NCI-H2081 (cell line): ENCODE results near the gene TGM4.
A peak's percentile ranks its signal among the peaks of the same experiment; 100 is the strongest.

ENCODE experiments used
- DNase-seq, 2 experiments: peaks; one replicate each; lab custom pipeline; 2025; lab: John Stamatoyannopoulos, UW

TGM4 gene

GRCh38 chr3:44880284-44880683 is 5.9 kb downstream of the TGM4 start:
- DNase-seq: no peak

GRCh38 chr3:44883213-44883955 is 9.0 kb downstream of the TGM4 start:
- DNase-seq: no peak

GRCh38 chr3:44883999-44884431 is 9.6 kb downstream of the TGM4 start:
- peak in 1 of 2 experiments; percentile 0 for DNase-seq

- no peak for DNase-seq
These were observed 11.2 kb downstream of the TGM4 start for GRCh38 chr3:44885618-44886017.

- no peak for DNase-seq
These were observed 12.2 kb downstream of the TGM4 start for GRCh38 chr3:44886561-44886960.

- no peak for DNase-seq
These were observed 12.7 kb downstream of the TGM4 start for GRCh38 chr3:44887101-44887500.

GRCh38 chr3:44890258-44890657 is 15.8 kb downstream of the TGM4 start:
- DNase-seq: no peak

GRCh38 chr3:44890852-44891251 is 16.4 kb downstream of the TGM4 start:
- no peak for DNase-seq

- no peak for DNase-seq
These were observed 18.3 kb downstream of the TGM4 start for GRCh38 chr3:44892689-44893088.

GRCh38 chr3:44893097-44893496 is 18.7 kb downstream of the TGM4 start:
- DNase-seq: no peak

- DNase-seq: no peak
These were observed 20.1 kb downstream of the TGM4 start for GRCh38 chr3:44894485-44894884.

GRCh38 chr3:44896440-44896839 is 22.0 kb downstream of the TGM4 start:
- no peak for DNase-seq

GRCh38 chr3:44899683-44900367 is 25.4 kb downstream of the TGM4 start:
- no peak for DNase-seq

- no peak for DNase-seq
These were observed 28.2 kb downstream of the TGM4 start for GRCh38 chr3:44902628-44903027.

- no peak for DNase-seq
These were observed 28.9 kb downstream of the TGM4 start for GRCh38 chr3:44903314-44903713.

- DNase-seq: no peak
These were observed 29.3 kb downstream of the TGM4 start for GRCh38 chr3:44903751-44904150.

GRCh38 chr3:44905446-44906157 is 31.2 kb downstream of the TGM4 start:
- DNase-seq: no peak

GRCh38 chr3:44906997-44907396 is 32.6 kb downstream of the TGM4 start:
- DNase-seq: no peak

- DNase-seq: no peak
These were observed 33.2 kb downstream of the TGM4 start for GRCh38 chr3:44907612-44908011.

GRCh38 chr3:44909063-44909462 is 34.7 kb downstream of the TGM4 start:
- DNase-seq: no peak

GRCh38 chr3:44910693-44911092 is 36.3 kb downstream of the TGM4 start:
- DNase-seq: no peak

GRCh38 chr3:44913868-44914468 is 39.6 kb downstream of the TGM4 start:
- peak; percentile 6 to 15 for DNase-seq

GRCh38 chr3:44914936-44915335 is 40.5 kb downstream of the TGM4 start:
- DNase-seq: no peak
